Effector memory CD8-positive, alpha-beta T cell (primary cell): ENCODE data around the gene TCERG1L.

Source experiments
- ATAC-seq: fragments of 150-1000 bp; cut with Tn5 transposase; replicated peaks from 2 replicates; pipeline ENCODE4 v1.10.0; 2021; ENCODE audit warnings: mild to moderate bottlenecking, moderate library complexity
- DNase-seq, 3 experiments: peaks; one replicate each; pipeline ENCODE4 v3.0.0; 2021
- H3K27ac Mint-ChIP-seq, 2 donors: one replicate each; pipeline ENCODE4 v1.8.0; 2022; ENCODE audit warnings: mild to moderate bottlenecking in 2 of 2, mixed read lengths in 2 of 2, moderate library complexity in 2 of 2
- H3K27me3 Mint-ChIP-seq, 2 donors: one replicate each; pipeline ENCODE4 v1.8.0; 2022; ENCODE audit warnings: mixed read lengths in 2 of 2
- H3K36me3 Mint-ChIP-seq: one replicate; pipeline ENCODE4 v1.8.0; 2022; ENCODE audit warnings: mild to moderate bottlenecking, moderate library complexity, mixed read lengths; ENCODE audit not compliant: insufficient read depth
- H3K4me1 Mint-ChIP-seq, 2 donors: one replicate each; pipeline ENCODE4 v1.8.0; 2022; ENCODE audit warnings: low read depth in 2 of 2, mixed read lengths in 2 of 2
- H3K4me3 Mint-ChIP-seq, 2 donors: one replicate each; pipeline ENCODE4 v1.8.0; 2022; ENCODE audit warnings: mild to moderate bottlenecking in 2 of 2, mixed read lengths in 2 of 2, moderate library complexity in 2 of 2
- H3K9me3 Mint-ChIP-seq, 2 donors: one replicate each; pipeline ENCODE4 v1.8.0; 2022; ENCODE audit warnings: mixed read lengths in 2 of 2

The TCERG1L gene

DNA sequence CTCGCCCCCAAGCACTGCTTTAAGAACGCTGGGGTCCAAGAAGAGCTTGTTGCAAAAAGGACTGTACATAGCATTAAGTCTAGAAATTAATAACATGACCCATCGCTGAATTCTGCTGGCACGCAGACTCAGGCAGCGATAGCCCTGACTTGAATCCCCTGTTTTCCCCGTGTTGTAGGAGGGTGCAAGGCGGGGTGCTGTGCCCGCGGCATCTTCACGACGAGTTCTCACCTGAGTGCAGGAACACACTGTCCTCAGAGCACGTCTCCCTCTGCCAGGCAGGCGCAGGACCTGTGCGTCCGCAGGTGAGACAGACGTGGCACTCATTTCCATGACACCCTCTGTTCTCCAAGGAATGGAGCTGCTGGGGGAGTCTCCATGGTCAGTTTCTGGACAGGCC lies 243.2 kb downstream of the TCERG1L start:
- no peak overlapping the region for H3K4me3 Mint-ChIP-seq
- H3K4me1 Mint-ChIP-seq = no peaks in the 10 kb centered on the region
- no peaks in the 10 kb centered on the region for H3K9me3 Mint-ChIP-seq
- no peaks in the 10 kb centered on the region for H3K36me3 Mint-ChIP-seq
- DNase-seq (no peak), ATAC-seq (no peak)
- H3K27ac Mint-ChIP-seq = no peak overlapping the region
- H3K27me3 Mint-ChIP-seq = no peaks in the 10 kb centered on the region

- H3K27me3 Mint-ChIP-seq = no peaks in the 10 kb centered on the region
- no peaks in the 10 kb centered on the region for H3K4me1 Mint-ChIP-seq
- H3K9me3 Mint-ChIP-seq = no peaks in the 10 kb centered on the region
- no peak overlapping the region for H3K4me3 Mint-ChIP-seq
- no peak overlapping the region for H3K27ac Mint-ChIP-seq
- DNase-seq = no peak
- ATAC-seq = no peak
- H3K36me3 Mint-ChIP-seq = no peaks in the 10 kb centered on the region
Measured at GRCh38 chr10:131067690-131068089, 243.8 kb downstream of the TCERG1L start.

GRCh38 chr10:131065673-131066305 lies 245.7 kb downstream of the TCERG1L start:
- no peak overlapping the region for H3K4me3 Mint-ChIP-seq
- no peaks in the 10 kb centered on the region for H3K27me3 Mint-ChIP-seq
- no peaks in the 10 kb centered on the region for H3K36me3 Mint-ChIP-seq
- ATAC-seq (no peak), DNase-seq (no peak)
- no peaks in the 10 kb centered on the region for H3K4me1 Mint-ChIP-seq
- H3K27ac Mint-ChIP-seq = no peak overlapping the region
- H3K9me3 Mint-ChIP-seq = no peaks in the 10 kb centered on the region

DNA sequence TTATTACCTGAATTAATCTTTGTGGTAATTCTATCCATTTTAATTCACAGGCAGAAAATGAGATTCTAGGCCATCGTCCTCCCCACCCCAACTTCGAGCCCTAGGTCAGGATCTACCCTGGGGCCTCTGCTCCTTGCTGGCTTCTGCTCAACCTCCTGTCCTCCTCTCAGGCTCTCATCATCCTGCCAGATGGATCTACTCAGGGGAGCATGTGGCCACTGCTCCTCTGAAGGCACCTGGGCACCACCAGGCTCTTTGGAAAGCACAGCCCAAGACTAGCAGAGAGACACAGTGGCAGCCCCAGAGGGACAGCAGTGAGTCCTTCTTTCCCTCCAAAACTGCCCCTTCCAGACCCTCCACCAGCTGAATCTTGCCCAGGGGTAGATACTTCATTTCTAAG lies 248.2 kb downstream of the TCERG1L start:
- no peak overlapping the region for H3K4me3 Mint-ChIP-seq
- peaks cover 0 to 1% of the 10 kb centered on the region in 2 donors for H3K9me3 Mint-ChIP-seq
- ATAC-seq (no peak), DNase-seq (no peak)
- no peak overlapping the region for H3K27ac Mint-ChIP-seq
- no peaks in the 10 kb centered on the region for H3K4me1 Mint-ChIP-seq
- H3K27me3 Mint-ChIP-seq = no peaks in the 10 kb centered on the region
- H3K36me3 Mint-ChIP-seq = no peaks in the 10 kb centered on the region

GRCh38 chr10:131062621-131063260 lies 248.8 kb downstream of the TCERG1L start:
- ATAC-seq (no peak), DNase-seq (no peak)
- no peak overlapping the region for H3K4me3 Mint-ChIP-seq
- H3K9me3 Mint-ChIP-seq = peaks cover 0 to 7% of the 10 kb centered on the region in 2 donors
- no peak overlapping the region for H3K27ac Mint-ChIP-seq
- H3K36me3 Mint-ChIP-seq = no peaks in the 10 kb centered on the region
- no peaks in the 10 kb centered on the region for H3K27me3 Mint-ChIP-seq
- H3K4me1 Mint-ChIP-seq = no peaks in the 10 kb centered on the region

DNA sequence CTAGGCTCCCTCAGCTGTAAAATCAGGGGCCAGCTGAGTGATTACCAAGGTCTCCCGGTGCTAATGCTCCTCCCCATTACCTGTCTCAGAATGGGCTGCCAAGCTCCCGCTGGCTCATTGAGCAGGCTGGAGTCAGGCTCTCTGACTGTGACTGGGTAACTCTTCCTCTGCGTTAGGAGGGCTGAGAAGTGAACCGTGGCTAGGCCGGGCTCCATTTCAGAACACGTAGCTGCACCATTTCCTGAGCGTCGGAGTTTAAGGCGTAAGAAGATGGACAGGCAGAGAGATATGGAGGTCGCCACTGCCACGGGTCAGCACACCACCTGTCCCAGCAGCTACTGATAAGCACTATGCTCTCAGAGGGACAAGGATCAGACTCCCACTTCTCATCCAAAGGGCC lies 250.3 kb downstream of the TCERG1L start:
- H3K4me3 Mint-ChIP-seq = no peak overlapping the region
- H3K27me3 Mint-ChIP-seq = no peaks in the 10 kb centered on the region
- ATAC-seq = no peak
- no peak overlapping the region for H3K27ac Mint-ChIP-seq
- no peaks in the 10 kb centered on the region for H3K4me1 Mint-ChIP-seq
- peaks cover 0 to 9% of the 10 kb centered on the region in 2 donors for H3K9me3 Mint-ChIP-seq
- no peaks in the 10 kb centered on the region for H3K36me3 Mint-ChIP-seq
- DNase-seq = no peak

DNA sequence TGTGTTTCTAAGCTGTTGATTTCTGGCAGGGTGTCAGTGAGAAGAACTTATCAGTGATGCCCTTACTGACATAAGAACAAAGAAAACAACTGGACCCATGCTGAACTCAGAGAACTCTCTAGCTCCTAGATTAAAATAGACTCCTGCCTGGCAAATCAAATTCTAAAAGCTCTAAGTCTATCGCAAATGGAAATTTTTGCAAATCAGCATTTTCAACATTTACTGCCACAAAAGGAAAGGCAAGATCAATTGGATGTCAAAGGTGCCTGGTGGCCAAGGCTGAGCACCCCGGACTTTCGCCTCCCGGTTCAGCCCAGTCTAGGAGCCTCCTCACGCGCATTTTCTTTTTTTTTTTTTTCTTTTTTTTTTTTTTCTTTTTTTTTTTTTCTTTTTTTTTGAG lies 251.6 kb downstream of the TCERG1L start:
- Mint-ChIP-seq H3K4me1 (no peaks in the 10 kb centered on the region), H3K27ac (no peak overlapping the region), H3K36me3 (no peaks in the 10 kb centered on the region), H3K4me3 (no peak overlapping the region), H3K9me3 (peaks cover 0 to 9% of the 10 kb centered on the region in 2 donors), H3K27me3 (no peaks in the 10 kb centered on the region)
- no peak for DNase-seq
- ATAC-seq = no peak

DNA sequence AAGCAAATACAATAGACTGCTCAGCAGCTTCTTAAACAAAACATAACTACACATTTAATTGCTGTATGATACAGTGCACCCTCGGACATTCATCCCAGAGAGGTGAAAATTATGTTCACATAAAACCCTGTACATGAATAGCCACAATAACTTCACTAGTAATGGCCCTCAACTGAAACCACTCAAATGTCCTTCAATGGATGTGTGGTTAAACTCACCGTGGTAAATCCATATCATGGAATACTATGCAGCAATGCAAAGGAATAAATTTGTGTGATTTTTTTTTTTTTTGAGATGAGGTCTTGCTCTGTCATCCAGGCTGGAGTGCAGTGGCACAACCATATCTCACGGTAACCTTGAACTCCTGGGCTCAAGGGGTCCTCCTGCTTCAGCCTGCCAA lies 252.7 kb downstream of the TCERG1L start:
- ATAC-seq (no peak), DNase-seq (no peak)
- no peaks in the 10 kb centered on the region for H3K36me3 Mint-ChIP-seq
- H3K4me3 Mint-ChIP-seq = no peak overlapping the region
- peaks cover 0 to 9% of the 10 kb centered on the region in 2 donors for H3K9me3 Mint-ChIP-seq
- H3K4me1 Mint-ChIP-seq = no peaks in the 10 kb centered on the region
- H3K27me3 Mint-ChIP-seq = no peaks in the 10 kb centered on the region
- no peak overlapping the region for H3K27ac Mint-ChIP-seq

DNA sequence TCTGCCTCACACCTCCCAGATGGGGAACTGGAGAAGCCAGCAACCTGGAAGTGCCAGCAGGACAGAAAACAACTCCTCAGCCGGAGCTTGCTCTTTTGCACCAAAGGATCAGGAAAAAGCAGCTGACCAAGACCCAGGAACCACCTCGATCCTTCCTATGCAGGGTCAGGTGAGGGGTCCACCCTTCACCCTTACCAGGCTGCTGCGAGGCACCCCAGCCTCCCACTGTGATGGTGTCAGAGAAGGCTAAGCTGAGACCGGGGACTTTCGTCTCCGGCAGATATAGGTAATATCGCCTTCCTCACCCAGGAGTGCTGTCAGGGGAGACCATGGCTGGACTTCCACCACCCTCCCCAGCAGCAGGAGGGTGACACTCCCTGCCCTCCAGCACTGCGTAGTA lies 254.7 kb downstream of the TCERG1L start:
- H3K4me1 Mint-ChIP-seq = no peaks in the 10 kb centered on the region
- no peak for ATAC-seq
- no peak for DNase-seq
- H3K4me3 Mint-ChIP-seq = no peak overlapping the region
- no peak overlapping the region for H3K27ac Mint-ChIP-seq
- no peaks in the 10 kb centered on the region for H3K36me3 Mint-ChIP-seq
- peaks cover 0 to 15% of the 10 kb centered on the region in 2 donors for H3K9me3 Mint-ChIP-seq
- no peaks in the 10 kb centered on the region for H3K27me3 Mint-ChIP-seq

- DNase-seq (no peak), ATAC-seq (no peak)
- no peak overlapping the region for H3K27ac Mint-ChIP-seq
- H3K4me1 Mint-ChIP-seq = no peaks in the 10 kb centered on the region
- H3K36me3 Mint-ChIP-seq = no peaks in the 10 kb centered on the region
- no peak overlapping the region for H3K4me3 Mint-ChIP-seq
- peaks cover 0 to 15% of the 10 kb centered on the region in 2 donors for H3K9me3 Mint-ChIP-seq
- H3K27me3 Mint-ChIP-seq = no peaks in the 10 kb centered on the region
Measured at GRCh38 chr10:131056091-131056579, 255.4 kb downstream of the TCERG1L start.

- ATAC-seq (no peak), DNase-seq (no peak)
- Mint-ChIP-seq H3K27ac (no peak overlapping the region), H3K4me1 (no peaks in the 10 kb centered on the region), H3K4me3 (no peak overlapping the region), H3K36me3 (no peaks in the 10 kb centered on the region), H3K27me3 (no peaks in the 10 kb centered on the region), H3K9me3 (peaks cover 2 to 15% of the 10 kb centered on the region in 2 donors)
Measured at GRCh38 chr10:131055437-131055836, 256.1 kb downstream of the TCERG1L start.

DNA sequence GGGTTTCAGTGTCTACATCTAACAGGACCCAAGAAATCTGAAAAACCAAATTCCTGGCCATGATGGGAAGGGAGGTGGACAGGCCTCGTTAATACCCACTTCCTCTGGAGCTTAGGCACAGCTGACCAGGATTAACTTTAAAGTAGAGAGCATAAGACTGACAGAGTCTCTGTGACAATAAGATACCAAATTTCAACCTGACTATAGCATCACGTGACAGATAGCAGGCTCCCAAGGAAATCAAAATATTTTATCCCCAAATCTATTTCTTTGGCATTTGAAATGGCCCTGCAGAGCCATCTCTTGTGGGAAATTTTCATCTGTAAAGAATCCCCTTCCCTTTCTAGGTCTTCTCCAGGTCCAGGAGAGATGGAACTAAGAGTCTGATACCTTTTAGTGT lies 258.3 kb downstream of the TCERG1L start:
- no peak for ATAC-seq

GRCh38 chr10:131050162-131050766 lies 261.3 kb downstream of the TCERG1L start:
- DNase-seq = no peak
- peaks cover 6% of the 10 kb centered on the region in 2 donors for H3K9me3 Mint-ChIP-seq
- H3K27ac Mint-ChIP-seq = no peak overlapping the region
- H3K4me3 Mint-ChIP-seq = no peak overlapping the region
- no peaks in the 10 kb centered on the region for H3K4me1 Mint-ChIP-seq
- H3K36me3 Mint-ChIP-seq = no peaks in the 10 kb centered on the region
- no peaks in the 10 kb centered on the region for H3K27me3 Mint-ChIP-seq
- no peak for ATAC-seq

More for the DNA sequence above, 258.3 kb downstream of the TCERG1L start:
- Mint-ChIP-seq H3K4me1 (no peaks in the 10 kb centered on the region), H3K9me3 (peaks cover 3 to 12% of the 10 kb centered on the region in 2 donors), H3K27ac (no peak overlapping the region), H3K27me3 (no peaks in the 10 kb centered on the region), H3K36me3 (no peaks in the 10 kb centered on the region), H3K4me3 (no peak overlapping the region)
- DNase-seq = no peak

- no peak overlapping the region for H3K4me3 Mint-ChIP-seq
- H3K27ac Mint-ChIP-seq = no peak overlapping the region
- H3K36me3 Mint-ChIP-seq = no peaks in the 10 kb centered on the region
- no peaks in the 10 kb centered on the region for H3K4me1 Mint-ChIP-seq
- no peaks in the 10 kb centered on the region for H3K27me3 Mint-ChIP-seq
- no peak for ATAC-seq
- DNase-seq = no peak
- H3K9me3 Mint-ChIP-seq = peaks cover 6% of the 10 kb centered on the region in 2 donors
Measured at GRCh38 chr10:131049016-131049415, 262.5 kb downstream of the TCERG1L start.
